ENCODE data around the gene ATOH8.
"Not testable (repeated sequence)": the region's sequence is repeated elsewhere in the genome, so short reads cannot be mapped to it uniquely, and the experiment has no call there.

Gene ATOH8

DNA sequence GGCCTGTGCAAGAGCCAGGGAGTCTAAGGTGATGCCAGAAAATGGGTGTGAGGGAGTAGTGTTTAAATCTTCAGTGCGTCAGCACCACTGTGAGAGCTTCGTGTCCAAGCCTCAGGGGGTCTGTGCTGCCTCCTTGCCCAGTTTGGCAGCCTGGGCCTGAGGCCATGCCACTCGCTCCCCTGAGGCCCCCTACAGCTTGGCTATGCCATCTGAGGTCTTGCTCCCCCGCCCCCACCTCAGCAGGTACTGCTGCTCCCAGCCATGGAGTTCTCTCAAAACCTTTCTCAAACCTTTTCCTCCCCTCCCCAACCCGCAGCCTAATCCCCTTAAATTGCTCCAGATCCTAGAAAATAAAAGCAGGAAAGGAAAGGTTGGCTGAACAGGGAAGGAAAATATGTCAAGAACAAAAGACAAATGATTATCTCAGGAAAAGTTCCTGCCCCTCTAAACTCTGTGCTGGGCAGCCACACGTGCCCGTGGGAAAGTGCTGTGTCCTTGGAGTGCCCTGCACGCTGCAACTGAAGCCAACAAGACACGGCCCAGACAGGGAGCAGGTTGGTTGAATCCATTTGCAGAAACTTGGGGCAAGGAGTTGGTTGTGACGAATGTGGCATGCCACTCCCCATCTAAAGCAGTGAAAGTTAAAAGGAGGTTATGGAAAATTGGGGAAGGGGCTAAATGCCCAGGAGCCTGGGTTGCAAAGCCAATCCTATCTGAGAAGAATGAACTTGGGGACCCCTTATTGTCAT lies 61.2 kb downstream of the ATOH8 start:
- ATAC-seq = no peak
- Mint-ChIP-seq H3K9me3 (no peaks in the 10 kb centered on the region), H3K4me3 (no peak overlapping the region), H3K4me1 (peaks cover 13% of the 10 kb centered on the region), H3K36me3 (no peaks in the 10 kb centered on the region), H3K27ac (no peak overlapping the region)
- peak in 1 of 2 donors; percentile 33 for DNase-seq (ENCODE audit: low spot score in 2 of 2)

DNA sequence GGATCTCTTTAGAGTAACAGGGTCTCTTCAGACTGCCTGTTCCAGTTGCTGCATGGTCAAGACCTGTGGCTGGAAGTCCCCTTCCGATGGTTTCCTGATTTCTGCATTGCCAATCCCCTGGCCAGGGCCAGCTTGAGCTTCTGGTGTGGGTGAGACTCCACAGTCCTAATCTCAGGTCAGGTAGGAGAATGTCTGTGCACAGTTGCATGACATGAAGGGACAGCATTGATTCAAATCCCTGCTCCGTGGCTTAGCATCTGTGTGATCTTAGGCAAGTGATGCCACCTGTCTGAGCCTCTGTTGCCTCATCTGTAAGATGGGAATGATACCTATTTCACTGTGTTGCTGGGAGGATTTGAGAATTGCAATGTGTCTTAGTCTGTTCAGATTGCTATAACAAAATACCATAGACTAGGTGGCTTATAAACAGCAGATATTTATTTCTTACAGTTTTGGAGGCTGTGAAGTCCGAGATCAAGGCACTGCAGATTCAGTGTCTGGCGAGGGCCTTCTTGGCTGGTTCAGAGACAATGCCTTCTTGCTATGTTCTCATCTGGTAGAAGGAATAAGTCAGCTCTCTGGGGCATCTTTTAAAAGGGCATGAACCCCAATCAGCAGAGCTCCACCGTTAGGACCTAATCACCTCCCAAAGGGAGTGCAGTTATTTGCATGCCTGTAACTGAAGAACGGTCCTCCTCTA lies 66.2 kb downstream of the ATOH8 start:
- DNase-seq (ENCODE audit: low spot score in 2 of 2) (peak in 1 of 2 donors; percentile 44), ATAC-seq (no peak)
- Mint-ChIP-seq H3K27ac (no peak overlapping the region), H3K9me3 (no peaks in the 10 kb centered on the region), H3K36me3 (no peaks in the 10 kb centered on the region), H3K4me1 (no peaks in the 10 kb centered on the region), H3K4me3 (no peak overlapping the region)

DNA sequence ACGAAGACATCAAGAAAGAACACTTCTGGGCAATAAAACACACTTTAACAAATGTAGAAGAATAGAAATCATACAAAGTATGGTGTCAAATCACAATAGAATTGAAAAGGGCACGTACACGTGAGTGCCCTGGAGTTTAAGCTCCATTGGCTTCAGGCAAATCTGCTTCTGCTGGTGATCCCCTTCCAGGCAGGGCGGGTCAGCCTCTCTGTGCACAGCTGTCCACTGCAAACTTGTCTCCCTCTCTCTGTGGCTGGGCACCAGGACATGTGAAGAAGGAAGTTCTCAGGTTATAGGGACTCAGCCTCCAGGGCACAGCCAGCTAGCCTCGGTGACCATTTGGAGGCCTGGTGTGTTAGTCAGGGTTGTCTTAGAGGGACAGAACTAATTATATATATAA lies 69.0 kb downstream of the ATOH8 start:
- H3K27ac Mint-ChIP-seq = no peak overlapping the region
- no peak overlapping the region for H3K4me3 Mint-ChIP-seq
- no peaks in the 10 kb centered on the region for H3K9me3 Mint-ChIP-seq
- DNase-seq (ENCODE audit: low spot score in 2 of 2) = peak in 1 of 2 donors; percentile 47
- no peak for ATAC-seq
- H3K36me3 Mint-ChIP-seq = no peaks in the 10 kb centered on the region
- peaks cover 11% of the 10 kb centered on the region for H3K4me1 Mint-ChIP-seq

DNA sequence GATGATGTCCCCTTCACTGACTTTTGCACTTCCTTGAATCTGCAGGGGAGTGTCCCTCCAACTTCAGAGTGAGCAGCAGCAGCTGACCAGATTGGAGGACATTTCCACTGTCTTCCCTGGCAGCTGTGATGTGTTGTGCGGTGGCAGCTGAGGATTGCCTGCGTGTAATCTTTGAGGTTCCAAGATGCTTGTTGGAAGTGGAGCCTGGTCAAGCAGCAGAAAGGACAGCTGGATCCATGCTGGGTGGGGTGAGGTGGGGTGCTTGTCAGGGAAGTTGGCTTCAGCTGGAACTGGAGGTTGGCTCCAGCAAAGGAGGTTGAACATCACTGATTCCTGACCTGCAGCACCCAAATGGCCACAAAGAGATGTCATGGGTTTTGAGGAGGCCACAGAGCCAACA lies 70.2 kb downstream of the ATOH8 start:
- Mint-ChIP-seq H3K9me3 (no peaks in the 10 kb centered on the region), H3K4me1 (peaks cover 17% of the 10 kb centered on the region), H3K27ac (no peak overlapping the region), H3K36me3 (no peaks in the 10 kb centered on the region), H3K4me3 (no peak overlapping the region)
- ATAC-seq (no peak), DNase-seq (ENCODE audit: low spot score in 2 of 2) (no peak)

DNA sequence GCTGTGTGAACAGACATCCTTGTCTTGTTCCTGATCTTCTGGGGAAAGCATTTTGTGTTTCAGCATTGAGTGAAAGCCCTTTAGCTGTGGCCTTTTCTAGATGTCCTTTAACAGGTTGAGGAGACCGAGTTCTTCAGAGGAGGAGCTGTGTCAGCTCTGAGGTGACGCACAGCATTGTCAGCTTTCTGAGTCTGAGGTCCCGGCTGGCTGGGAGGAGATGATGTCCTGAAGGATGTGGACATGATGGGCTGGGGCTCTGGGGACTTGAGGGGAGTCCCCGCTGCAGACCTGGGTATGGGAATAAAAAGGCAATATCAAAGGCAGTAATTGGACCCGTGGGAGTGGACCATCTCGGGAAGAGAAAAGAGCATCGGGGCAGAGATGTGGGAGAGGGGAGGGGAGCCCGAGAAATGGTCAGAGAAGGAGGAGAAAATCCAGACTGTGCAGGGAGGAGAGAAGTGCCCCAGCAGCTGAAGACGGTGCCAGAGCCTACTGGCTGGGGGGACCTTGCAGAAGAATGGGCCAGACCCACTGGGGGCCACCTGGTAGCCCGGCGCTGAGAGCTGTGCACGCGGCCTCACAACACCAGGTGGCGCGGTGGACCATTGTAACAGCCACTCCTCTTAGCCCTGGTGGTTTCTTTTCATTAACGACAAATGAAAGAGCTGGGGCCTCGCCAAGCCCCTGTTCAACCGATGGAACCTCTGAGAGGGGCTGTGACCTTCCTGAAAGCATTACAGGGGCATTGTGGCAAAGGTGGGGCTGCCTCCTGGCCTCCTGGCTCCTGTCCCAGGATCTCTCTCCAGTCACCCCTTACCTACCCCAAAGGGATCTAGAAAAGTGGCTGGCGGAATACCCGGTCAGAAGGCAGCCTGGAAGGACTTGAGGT lies 73.4 kb downstream of the ATOH8 start:
- no peaks in the 10 kb centered on the region for H3K36me3 Mint-ChIP-seq
- H3K4me3 Mint-ChIP-seq = peak overlapping the region; percentile 27
- ATAC-seq (peak; percentile 94), DNase-seq (ENCODE audit: low spot score in 2 of 2) (peak; percentile 78 to 90)
- H3K4me1 Mint-ChIP-seq = peaks cover 40% of the 10 kb centered on the region
- peak overlapping the region; percentile 75 for H3K27ac Mint-ChIP-seq
- no peaks in the 10 kb centered on the region for H3K9me3 Mint-ChIP-seq

DNA sequence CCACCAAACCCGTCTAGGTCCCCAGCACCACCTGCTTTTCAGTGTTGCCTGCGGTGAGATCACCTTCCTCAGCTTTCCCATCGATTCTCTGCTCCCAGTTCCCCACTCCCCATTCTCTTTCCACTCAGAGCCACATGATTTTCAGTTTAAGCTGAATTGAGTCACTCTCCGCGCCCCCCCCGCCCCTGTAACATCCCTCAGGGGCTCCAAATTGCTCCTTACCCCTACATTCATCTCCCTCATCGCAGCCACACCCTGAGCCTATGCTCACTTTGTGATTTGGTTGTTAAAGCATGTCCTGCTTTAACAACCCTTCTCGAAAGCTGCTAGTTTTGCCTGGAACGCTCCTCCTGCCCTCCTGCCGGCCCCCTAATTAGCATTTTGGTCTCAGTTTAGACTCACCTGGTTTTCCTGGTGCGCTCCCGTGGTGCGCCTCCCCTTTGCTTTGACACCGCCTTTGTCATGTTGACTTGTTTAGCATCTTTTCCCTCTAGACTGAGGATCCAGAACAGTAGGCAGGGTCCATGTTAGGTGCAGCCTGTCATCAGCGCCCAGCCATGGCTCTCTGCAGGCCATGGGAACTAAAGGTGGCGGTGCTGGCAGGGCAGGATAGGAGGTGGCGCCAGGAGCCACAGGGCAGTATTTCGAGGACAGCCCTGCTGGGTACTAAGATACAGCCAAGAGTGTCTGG lies 74.2 kb downstream of the ATOH8 start:
- DNase-seq (ENCODE audit: low spot score in 2 of 2) (no peak), ATAC-seq (no peak)
- Mint-ChIP-seq H3K27ac (peak overlapping the region; percentile 75), H3K9me3 (no peaks in the 10 kb centered on the region), H3K4me3 (peak overlapping the region; percentile 27), H3K36me3 (no peaks in the 10 kb centered on the region), H3K4me1 (peaks cover 41% of the 10 kb centered on the region)

DNA sequence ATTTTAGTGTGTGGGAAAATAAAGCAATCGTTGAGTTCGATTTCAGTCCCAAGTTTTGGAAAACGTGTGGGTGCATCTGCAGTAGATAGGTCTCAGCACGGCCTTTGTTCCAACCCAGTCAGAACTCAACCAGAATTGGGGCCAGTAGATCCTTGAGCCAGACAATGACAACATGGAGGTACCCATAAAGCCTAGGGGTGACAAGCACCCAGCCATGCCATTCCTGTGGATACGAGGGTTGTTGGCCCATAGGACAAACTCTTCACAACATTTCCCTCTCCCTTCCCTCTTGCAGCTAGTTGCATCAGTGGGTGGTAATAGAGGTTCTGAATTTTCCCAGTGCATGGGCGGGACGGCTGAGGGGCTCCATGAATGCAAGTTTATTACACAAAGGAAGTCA lies 74.9 kb downstream of the ATOH8 start:
- Mint-ChIP-seq H3K27ac (no peak overlapping the region), H3K4me1 (peaks cover 41% of the 10 kb centered on the region), H3K4me3 (no peak overlapping the region), H3K36me3 (no peaks in the 10 kb centered on the region), H3K9me3 (no peaks in the 10 kb centered on the region)
- ATAC-seq (no peak), DNase-seq (ENCODE audit: low spot score in 2 of 2) (no peak)

DNA sequence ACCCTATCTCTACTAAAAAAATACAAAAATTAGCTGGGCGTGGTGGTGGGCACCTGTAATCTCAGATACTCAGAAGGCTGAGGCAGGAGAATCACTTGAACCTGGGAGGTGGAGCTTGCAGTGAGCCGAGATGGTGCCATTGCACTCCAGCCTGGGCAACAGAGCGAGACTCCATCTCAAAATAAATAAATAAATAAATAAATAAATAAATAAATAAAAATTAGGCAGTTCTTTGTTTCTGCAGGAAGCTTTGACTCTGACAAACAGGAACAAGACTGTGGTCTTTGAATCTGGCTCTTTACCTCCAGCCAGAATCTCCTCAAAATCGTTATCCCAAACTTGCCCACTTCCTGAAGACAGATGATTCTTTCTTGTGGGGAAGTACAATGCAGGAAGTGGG lies 75.6 kb downstream of the ATOH8 start:
- not testable (repeated sequence) for H3K36me3 Mint-ChIP-seq; H3K27ac Mint-ChIP-seq; ATAC-seq; DNase-seq (ENCODE audit: low spot score in 2 of 2); H3K9me3 Mint-ChIP-seq; H3K4me3 Mint-ChIP-seq
- H3K4me1 Mint-ChIP-seq = peaks cover 46% of the 10 kb centered on the region

DNA sequence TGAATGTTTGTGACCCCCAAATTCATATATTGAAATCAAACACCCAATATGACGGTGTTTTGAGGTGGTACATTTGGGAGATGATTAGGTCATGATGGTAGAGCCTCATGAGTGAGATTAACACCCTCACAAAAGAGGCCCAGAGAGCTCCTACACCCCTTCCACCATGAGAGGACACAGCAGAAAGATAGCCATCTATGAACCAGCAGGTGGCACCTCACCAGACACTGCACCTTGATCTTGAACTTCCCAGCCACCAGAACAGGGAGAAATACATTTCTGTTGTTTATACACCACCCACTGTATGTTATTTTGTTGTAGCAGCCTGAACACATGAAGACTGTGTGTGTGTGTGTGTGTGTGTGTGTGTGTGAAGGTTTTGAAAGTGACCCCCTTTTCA lies 76.9 kb downstream of the ATOH8 start:
- H3K4me3 Mint-ChIP-seq = no peak overlapping the region
- no peak overlapping the region for H3K27ac Mint-ChIP-seq
- no peaks in the 10 kb centered on the region for H3K36me3 Mint-ChIP-seq
- peaks cover 50% of the 10 kb centered on the region for H3K4me1 Mint-ChIP-seq
- H3K9me3 Mint-ChIP-seq = peaks cover 3% of the 10 kb centered on the region
- ATAC-seq (peak; percentile 65), DNase-seq (ENCODE audit: low spot score in 2 of 2) (peak in 1 of 2 donors; percentile 46)

DNA sequence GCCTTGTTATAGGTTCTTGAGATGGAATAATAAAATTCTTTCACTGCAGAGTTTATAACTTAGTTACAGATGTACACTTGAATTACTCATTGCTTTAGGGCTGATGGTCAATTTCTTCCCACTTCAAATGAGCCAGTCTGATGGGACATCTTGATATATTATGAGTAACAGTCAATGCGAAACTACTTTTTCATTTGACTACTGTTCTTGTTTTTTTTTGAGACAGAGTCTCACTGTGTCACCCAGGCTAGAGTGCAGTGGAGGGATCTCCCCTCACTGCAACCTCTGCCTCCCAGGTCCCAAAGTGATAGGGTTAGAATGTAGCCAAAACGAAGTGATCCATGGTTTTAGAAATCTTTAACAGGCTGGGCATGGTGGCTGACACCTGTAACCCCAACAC lies 77.9 kb downstream of the ATOH8 start:
- no peak overlapping the region for H3K27ac Mint-ChIP-seq
- no peak overlapping the region for H3K4me3 Mint-ChIP-seq
- DNase-seq (ENCODE audit: low spot score in 2 of 2) = no peak
- ATAC-seq = peak; percentile 84
- peaks cover 3% of the 10 kb centered on the region for H3K9me3 Mint-ChIP-seq
- peaks cover 49% of the 10 kb centered on the region for H3K4me1 Mint-ChIP-seq
- H3K36me3 Mint-ChIP-seq = no peaks in the 10 kb centered on the region

DNA sequence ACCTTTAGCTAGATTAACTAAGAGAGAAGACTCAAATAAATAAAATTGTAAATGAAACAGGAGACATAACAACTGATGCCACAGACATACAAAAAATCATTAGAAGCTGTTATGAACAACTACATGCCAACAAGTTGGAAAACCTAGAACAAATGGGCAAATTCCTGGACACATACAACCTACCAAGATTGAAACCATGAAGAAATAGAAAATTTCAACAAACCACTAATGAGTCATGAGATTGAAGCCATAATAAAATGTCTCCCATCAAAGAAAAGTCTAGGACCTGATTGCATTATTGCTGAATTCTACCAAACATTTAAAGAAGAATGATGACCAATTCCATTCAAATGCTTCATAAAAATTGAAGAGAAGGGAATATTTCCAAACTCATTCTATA lies 80.7 kb downstream of the ATOH8 start:
- peaks cover 7% of the 10 kb centered on the region for H3K36me3 Mint-ChIP-seq
- no peak overlapping the region for H3K27ac Mint-ChIP-seq
- DNase-seq (ENCODE audit: low spot score in 2 of 2) = no peak
- no peak for ATAC-seq
- peaks cover 3% of the 10 kb centered on the region for H3K9me3 Mint-ChIP-seq
- H3K4me1 Mint-ChIP-seq = peaks cover 32% of the 10 kb centered on the region
- no peak overlapping the region for H3K4me3 Mint-ChIP-seq
